ENCODE results near the gene KLHL36. TPM values are rescaled to one million over a fixed set of nuclear protein-coding genes. Genes with fewer than 3 reads are reported as not detected.

The KLHL36 gene
- 39.3 TPM for total RNA-seq

- no peaks in the 10 kb centered on the region for H3K9me3 ChIP-seq
- peak within 1 kb of the TSS; percentile 84 to 98 for H3K4me3 ChIP-seq
- intact Hi-C loops (cut with DNase I): no loop called here
- peak within 1 kb of the TSS; percentile 86 for H3K27ac ChIP-seq
- peaks cover 36% of the 10 kb centered on the region for H3K4me1 ChIP-seq
- TF ChIP-seq CTCF (IDR thresholded peaks at IDR 0.05) (peak in 1 of 3 experiments; percentile 16), POLR2AphosphoS5 (IDR thresholded peaks at IDR 0.05; ENCODE audit: insufficient read depth in 1 of 2, low read depth in 1 of 2) (peak in 1 of 2 donors; percentile 23), POLR2A (IDR thresholded peaks at IDR 0.05) (peak in 1 of 2 donors; percentile 22)
- H3K27me3 ChIP-seq: no peaks in the 10 kb centered on the region
- peaks cover 0 to 14% of the 10 kb centered on the region in 2 donors for H3K36me3 ChIP-seq
- DNase-seq (ENCODE audit: extremely low spot score in 2 of 2): no peak
Measured at GRCh38 chr16:84647828-84648594, at the start of gene KLHL36. KLHL36 (plus strand) TSS chr16:84648511; CDS start chr16:84650868, 2,357 bp downstream.

GRCh38 chr16:84599521-84600202, 48.6 kb upstream of the KLHL36 start:
- DNase-seq (ENCODE audit: extremely low spot score in 2 of 2): no peak
- Histone ChIP-seq H3K36me3 (no peaks in the 10 kb centered on the region), H3K27ac (peak overlapping the region; percentile 54), H3K4me3 (peak overlapping the region in 1 of 2 donors; percentile 12), H3K27me3 (no peaks in the 10 kb centered on the region), H3K9me3 (no peaks in the 10 kb centered on the region), H3K4me1 (peaks cover 26% of the 10 kb centered on the region)
- no peak for TF ChIP-seq POLR2A (IDR thresholded peaks at IDR 0.05)
- TF ChIP-seq POLR2AphosphoS5 (IDR thresholded peaks at IDR 0.05; ENCODE audit: insufficient read depth in 1 of 2, low read depth in 1 of 2): peak in 1 of 2 donors; percentile 41
- intact Hi-C loops (cut with DNase I): no loop called here

GRCh38 chr16:84600343-84601229, 47.7 kb upstream of the KLHL36 start:
- peaks cover 26% of the 10 kb centered on the region for H3K4me1 ChIP-seq
- H3K27me3 ChIP-seq: no peaks in the 10 kb centered on the region
- TF ChIP-seq CTCF (IDR thresholded peaks at IDR 0.05): no peak
- TF ChIP-seq POLR2AphosphoS5 (IDR thresholded peaks at IDR 0.05; ENCODE audit: insufficient read depth in 1 of 2, low read depth in 1 of 2): no peak
- TF ChIP-seq POLR2A (IDR thresholded peaks at IDR 0.05): no peak
- H3K9me3 ChIP-seq: no peaks in the 10 kb centered on the region
- H3K36me3 ChIP-seq: no peaks in the 10 kb centered on the region
- H3K27ac ChIP-seq: peak overlapping the region; percentile 58
- no peak for DNase-seq (ENCODE audit: extremely low spot score in 2 of 2)
- intact Hi-C loops (cut with DNase I): no loop called here
- no peak overlapping the region for H3K4me3 ChIP-seq

GRCh38 chr16:84603140-84603816, 45.0 kb upstream of the KLHL36 start:
- Histone ChIP-seq H3K4me1 (peaks cover 26% of the 10 kb centered on the region), H3K27ac (peak overlapping the region; percentile 61), H3K27me3 (no peaks in the 10 kb centered on the region), H3K4me3 (no peak overlapping the region), H3K36me3 (no peaks in the 10 kb centered on the region), H3K9me3 (no peaks in the 10 kb centered on the region)
- intact Hi-C loops (cut with DNase I): no loop called here
- peak in 1 of 2 donors; percentile 94 for DNase-seq (ENCODE audit: extremely low spot score in 2 of 2)
- TF ChIP-seq POLR2A (IDR thresholded peaks at IDR 0.05) (no peak), POLR2AphosphoS5 (IDR thresholded peaks at IDR 0.05; ENCODE audit: insufficient read depth in 1 of 2, low read depth in 1 of 2) (peak; percentile 65 to 72), CTCF (IDR thresholded peaks at IDR 0.05) (no peak)

Measured in vagina (tissue), 2 donors.